Measurements from ENCODE around the gene FHOD3.
"Not testable (repeated sequence)": the region's sequence is repeated elsewhere in the genome, so short reads cannot be mapped to it uniquely, and the experiment has no call there.

The FHOD3 gene

GRCh38 chr18:36757081-36757480 is 459.6 kb downstream of the FHOD3 start:
- DNase-seq (ENCODE audit: low spot score) = peak; percentile 75

- DNase-seq (ENCODE audit: low spot score) = peak; percentile 44
Observed at GRCh38 chr18:36757991-36758390, 460.5 kb downstream of the FHOD3 start.

GRCh38 chr18:36758623-36759022 is 461.1 kb downstream of the FHOD3 start:
- no peak for DNase-seq (ENCODE audit: low spot score)

GRCh38 chr18:36759167-36759776 is 461.8 kb downstream of the FHOD3 start:
- no peak for DNase-seq (ENCODE audit: low spot score)

GRCh38 chr18:36760598-36760997 is 463.1 kb downstream of the FHOD3 start:
- DNase-seq (ENCODE audit: low spot score) = no peak

GRCh38 chr18:36761186-36761698 is 463.7 kb downstream of the FHOD3 start:
- no peak for DNase-seq (ENCODE audit: low spot score)

GRCh38 chr18:36762074-36762473 is 464.6 kb downstream of the FHOD3 start:
- DNase-seq (ENCODE audit: low spot score) = no peak

- DNase-seq (ENCODE audit: low spot score) = not testable (repeated sequence)
Observed at GRCh38 chr18:36762965-36763364, 465.5 kb downstream of the FHOD3 start.

GRCh38 chr18:36766836-36767235 is 469.3 kb downstream of the FHOD3 start:
- DNase-seq (ENCODE audit: low spot score) = no peak

- DNase-seq (ENCODE audit: low spot score) = no peak
Observed at GRCh38 chr18:36769172-36769571, 471.7 kb downstream of the FHOD3 start.

GRCh38 chr18:36769611-36770314 is 472.2 kb downstream of the FHOD3 start:
- DNase-seq (ENCODE audit: low spot score) = no peak

- peak; percentile 28 for DNase-seq (ENCODE audit: low spot score)
Observed at GRCh38 chr18:36770315-36770946, 472.9 kb downstream of the FHOD3 start.

- no peak for DNase-seq (ENCODE audit: low spot score)
Observed at GRCh38 chr18:36771245-36771644, 473.7 kb downstream of the FHOD3 start.

- peak; percentile 48 for DNase-seq (ENCODE audit: low spot score)
Observed at GRCh38 chr18:36772241-36772723, 474.8 kb downstream of the FHOD3 start.

- DNase-seq (ENCODE audit: low spot score) = no peak
Observed at GRCh38 chr18:36775396-36775795, 477.9 kb downstream of the FHOD3 start.

- DNase-seq (ENCODE audit: low spot score) = no peak
Observed at GRCh38 chr18:36776650-36777049, 479.1 kb downstream of the FHOD3 start.

GRCh38 chr18:36777566-36777965 is 480.1 kb downstream of the FHOD3 start:
- DNase-seq (ENCODE audit: low spot score) = no peak

GRCh38 chr18:36780748-36781147 is 483.2 kb downstream of the FHOD3 start:
- DNase-seq (ENCODE audit: low spot score) = no peak

GRCh38 chr18:36782710-36783109 is 485.2 kb downstream of the FHOD3 start:
- DNase-seq (ENCODE audit: low spot score) = no peak

GRCh38 chr18:36783792-36784191 is 486.3 kb downstream of the FHOD3 start:
- DNase-seq (ENCODE audit: low spot score) = no peak

GRCh38 chr18:36786686-36787085 is 489.2 kb downstream of the FHOD3 start:
- peak; percentile 82 for DNase-seq (ENCODE audit: low spot score)

- no peak for DNase-seq (ENCODE audit: low spot score)
Observed at GRCh38 chr18:36792634-36793283, 495.2 kb downstream of the FHOD3 start.

All from GM03348 (cell line).